Bronchial epithelial cell (primary cell): ENCODE measurements around the gene RBBP9. TPM values are rescaled to one million over a fixed set of nuclear protein-coding genes. Genes with fewer than 3 reads are reported as not detected.
"Not testable (repeated sequence)": the region's sequence is repeated elsewhere in the genome, so short reads cannot be mapped to it uniquely, and the experiment has no call there.

Experiments
- DNase-seq: peaks from one replicate; pipeline ENCODE4 v3.0.0-alpha.2; 2010; ENCODE audit warnings: low read depth
- FAIRE-seq: peaks from 2 replicates; lab custom pipeline; 2011; peaks lifted over from hg19 to GRCh38; lab: Jason Lieb, UNC
- H3K27me3 ChIP-seq: 2 replicates; pipeline ENCODE4 v1.5.1; 2011; ENCODE audit warnings: low read length; ENCODE audit not compliant: control insufficient read depth, insufficient read depth
- H3K36me3 ChIP-seq: 2 replicates; pipeline ENCODE4 v1.5.1; 2011; ENCODE audit warnings: low read length; ENCODE audit not compliant: control insufficient read depth, insufficient read depth
- H3K4me3 ChIP-seq: 2 replicates; pipeline ENCODE4 v1.5.1; 2011; ENCODE audit warnings: mild to moderate bottlenecking, low read depth, low read length, control low read depth
- total RNA-seq: library from RNA; depleted of rRNA; stranded (reverse); fragments of >200 nt; gene quantifications from 2 replicates; pipeline ENCODE4 v1.2.1, GENCODE V29; 2014
- TF ChIP-seq, protein P1 (sequence below): IDR thresholded peaks from 2 replicates; pipeline ENCODE4 v1.5.1; 2011; ENCODE audit warnings: mild to moderate bottlenecking, moderate library complexity, low read length, control low read depth, inconsistent platforms; ENCODE audit not compliant: insufficient read depth, severe bottlenecking

Gene RBBP9
- total RNA-seq, 1 donor from 2014 or later, result 18.2 TPM

- Histone ChIP-seq H3K27me3 (no peaks in the 10 kb centered on the region), H3K36me3 (peaks cover 25% of the 10 kb centered on the region), H3K4me3 (no peak overlapping the region)
- FAIRE-seq (no peak), DNase-seq (no peak)
- TF ChIP-seq, protein P1, sequence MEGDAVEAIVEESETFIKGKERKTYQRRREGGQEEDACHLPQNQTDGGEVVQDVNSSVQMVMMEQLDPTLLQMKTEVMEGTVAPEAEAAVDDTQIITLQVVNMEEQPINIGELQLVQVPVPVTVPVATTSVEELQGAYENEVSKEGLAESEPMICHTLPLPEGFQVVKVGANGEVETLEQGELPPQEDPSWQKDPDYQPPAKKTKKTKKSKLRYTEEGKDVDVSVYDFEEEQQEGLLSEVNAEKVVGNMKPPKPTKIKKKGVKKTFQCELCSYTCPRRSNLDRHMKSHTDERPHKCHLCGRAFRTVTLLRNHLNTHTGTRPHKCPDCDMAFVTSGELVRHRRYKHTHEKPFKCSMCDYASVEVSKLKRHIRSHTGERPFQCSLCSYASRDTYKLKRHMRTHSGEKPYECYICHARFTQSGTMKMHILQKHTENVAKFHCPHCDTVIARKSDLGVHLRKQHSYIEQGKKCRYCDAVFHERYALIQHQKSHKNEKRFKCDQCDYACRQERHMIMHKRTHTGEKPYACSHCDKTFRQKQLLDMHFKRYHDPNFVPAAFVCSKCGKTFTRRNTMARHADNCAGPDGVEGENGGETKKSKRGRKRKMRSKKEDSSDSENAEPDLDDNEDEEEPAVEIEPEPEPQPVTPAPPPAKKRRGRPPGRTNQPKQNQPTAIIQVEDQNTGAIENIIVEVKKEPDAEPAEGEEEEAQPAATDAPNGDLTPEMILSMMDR, result no peak
These were observed 30.3 kb upstream of the RBBP9 start for GRCh38 chr20:18527339-18527738.

GRCh38 chr20:18526761-18527160 lies 29.7 kb upstream of the RBBP9 start:
- H3K36me3 ChIP-seq, result peaks cover 25% of the 10 kb centered on the region
- not testable (repeated sequence) for H3K4me3 ChIP-seq, H3K27me3 ChIP-seq, FAIRE-seq, DNase-seq

GRCh38 chr20:18524646-18525045 lies 27.6 kb upstream of the RBBP9 start:
- Histone ChIP-seq H3K36me3 (peaks cover 22% of the 10 kb centered on the region), H3K27me3 (no peaks in the 10 kb centered on the region), H3K4me3 (no peak overlapping the region)
- FAIRE-seq (no peak), DNase-seq (peak; percentile 81)
- TF ChIP-seq, protein P1, result no peak

DNA sequence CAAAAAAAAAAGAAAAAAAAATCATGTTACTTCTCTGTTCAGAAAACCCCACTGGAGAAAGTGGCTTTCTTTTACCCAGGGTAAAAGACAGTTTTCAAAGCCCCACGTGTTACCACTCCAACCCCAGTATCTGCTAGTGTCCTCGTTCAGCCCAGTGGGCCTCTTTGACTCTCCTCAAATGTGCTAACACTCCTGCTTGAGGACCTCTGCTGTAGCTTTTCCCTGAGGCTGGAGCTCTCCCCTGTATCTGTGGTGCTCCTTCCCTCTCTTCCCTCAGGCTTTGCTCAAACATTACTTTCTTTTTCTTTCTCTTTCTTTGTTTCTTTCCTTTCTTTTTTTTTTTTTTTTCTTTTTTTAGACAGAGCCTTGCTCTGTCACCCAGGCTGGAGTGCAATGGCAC lies 26.0 kb upstream of the RBBP9 start:
- Histone ChIP-seq H3K4me3 (no peak overlapping the region), H3K36me3 (peaks cover 11% of the 10 kb centered on the region), H3K27me3 (no peaks in the 10 kb centered on the region)
- DNase-seq (no peak), FAIRE-seq (no peak)
- TF ChIP-seq, protein P1, result no peak

- not testable (repeated sequence) for DNase-seq, H3K36me3 ChIP-seq, FAIRE-seq, H3K27me3 ChIP-seq, H3K4me3 ChIP-seq
These were observed 25.0 kb upstream of the RBBP9 start for GRCh38 chr20:18522066-18522465.

GRCh38 chr20:18515973-18516372 lies 18.9 kb upstream of the RBBP9 start:
- H3K27me3 ChIP-seq, result no peaks in the 10 kb centered on the region
- TF ChIP-seq, protein P1, result no peak
- H3K4me3 ChIP-seq, result no peak overlapping the region
- no peak for FAIRE-seq
- peaks cover 6% of the 10 kb centered on the region for H3K36me3 ChIP-seq
- no peak for DNase-seq

DNA sequence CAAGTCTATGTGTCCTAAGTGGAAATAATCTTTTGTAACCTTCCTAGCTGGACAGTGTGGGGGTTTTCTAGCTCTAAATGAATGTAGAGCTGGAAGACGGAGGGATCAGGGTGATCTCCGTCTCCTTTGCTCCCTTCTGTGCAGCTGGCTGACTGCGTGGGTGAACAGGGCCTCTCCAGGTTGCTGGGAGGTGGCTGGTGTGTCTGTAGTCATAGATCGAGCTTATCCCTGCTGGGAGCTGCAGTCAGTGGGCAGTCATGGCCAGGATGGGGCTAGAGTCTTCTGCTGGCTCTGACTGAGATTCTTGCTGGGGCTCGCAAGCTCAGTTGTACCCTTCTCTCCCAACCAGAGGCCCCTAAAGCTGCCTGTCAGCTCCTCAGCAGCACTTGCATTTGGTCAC lies 17.1 kb upstream of the RBBP9 start:
- FAIRE-seq (no peak), DNase-seq (no peak)
- TF ChIP-seq, protein P1, result no peak
- H3K36me3 ChIP-seq, result peaks cover 9% of the 10 kb centered on the region
- H3K4me3 ChIP-seq, result no peak overlapping the region
- H3K27me3 ChIP-seq, result no peaks in the 10 kb centered on the region
